HG02763 (cell line): ENCODE data around the gene ABCA7.

Experiments used
- ATAC-seq: cut with Tn5 transposase; IDR thresholded peaks from one replicate; pipeline ENCODE4 v1.9.1; 2021; ENCODE audit warnings: mild to moderate bottlenecking, moderate library complexity; ENCODE audit not compliant: unreplicated experiment

ABCA7 gene

DNA sequence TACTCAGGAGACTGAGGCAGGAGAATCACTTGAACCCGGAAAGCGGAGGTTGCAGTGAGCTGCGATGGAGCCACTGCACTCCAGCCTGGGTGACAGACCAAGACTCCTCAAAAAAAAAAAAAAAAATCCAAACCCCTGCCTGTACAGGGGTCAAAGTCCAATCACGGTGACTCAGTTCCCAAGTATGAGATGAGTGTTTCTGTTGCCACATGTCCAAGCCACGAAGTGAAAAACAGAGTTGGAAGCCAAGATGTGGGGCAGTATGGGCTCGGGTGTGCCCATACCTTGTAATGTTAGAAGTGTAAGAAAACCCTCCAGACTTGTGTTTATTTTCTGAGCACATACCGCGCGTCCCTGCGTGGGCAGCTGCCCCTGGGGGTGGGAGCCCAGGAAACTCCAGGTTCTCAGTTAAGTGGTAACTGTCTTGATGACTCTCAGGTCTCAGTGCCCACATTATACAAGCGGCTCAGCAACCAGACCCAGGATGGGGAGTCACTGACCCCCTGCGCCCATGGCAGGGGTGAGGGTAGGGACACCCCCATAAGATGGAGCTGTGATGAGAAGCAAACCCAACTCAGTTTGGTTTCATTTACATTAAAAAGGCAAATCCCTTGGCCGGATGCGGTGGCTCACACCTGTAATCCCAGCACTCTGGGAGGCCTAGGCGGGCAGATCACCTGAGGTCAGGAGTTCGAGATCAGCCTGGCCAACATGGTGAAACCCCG is 62.7 kb downstream of the ABCA7 start:
- no peak for ATAC-seq

DNA sequence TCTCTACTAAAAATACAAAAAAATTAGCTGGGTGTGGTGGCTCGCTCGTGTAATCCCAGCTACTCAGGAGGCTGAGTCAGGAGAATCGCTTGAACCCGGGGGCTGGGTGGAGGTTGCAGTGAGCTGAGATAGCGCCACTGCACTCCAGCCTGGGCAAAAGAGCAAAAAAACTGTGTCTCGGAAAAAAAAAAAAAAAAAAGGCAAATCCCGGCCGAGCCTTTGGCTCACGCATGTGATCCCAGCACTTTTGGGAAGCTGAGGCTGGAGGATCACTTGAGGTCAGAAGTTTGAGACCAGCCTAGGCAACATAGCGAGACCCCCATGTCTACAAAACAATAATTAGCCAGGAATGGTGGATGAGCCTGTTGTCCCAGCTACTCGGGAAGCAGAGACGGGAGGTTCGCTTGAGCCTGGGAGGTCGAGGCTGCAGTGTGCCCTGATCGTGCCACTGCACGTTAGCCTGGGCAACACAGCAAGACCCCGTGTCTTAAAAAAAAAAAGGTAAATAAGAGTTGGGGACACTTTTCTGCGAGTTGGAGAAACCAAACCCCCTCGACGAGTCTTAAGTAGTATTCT is 63.3 kb downstream of the ABCA7 start:
- ATAC-seq = no peak

GRCh38 chr19:1103708-1104310 is 63.9 kb downstream of the ABCA7 start, which contains the start of gene GPX4:
TSS of gene GPX4 (plus strand) at chr19:1103994. CDS start at chr19:1104044, 50 bp downstream.
- ATAC-seq = peak; percentile 70

DNA sequence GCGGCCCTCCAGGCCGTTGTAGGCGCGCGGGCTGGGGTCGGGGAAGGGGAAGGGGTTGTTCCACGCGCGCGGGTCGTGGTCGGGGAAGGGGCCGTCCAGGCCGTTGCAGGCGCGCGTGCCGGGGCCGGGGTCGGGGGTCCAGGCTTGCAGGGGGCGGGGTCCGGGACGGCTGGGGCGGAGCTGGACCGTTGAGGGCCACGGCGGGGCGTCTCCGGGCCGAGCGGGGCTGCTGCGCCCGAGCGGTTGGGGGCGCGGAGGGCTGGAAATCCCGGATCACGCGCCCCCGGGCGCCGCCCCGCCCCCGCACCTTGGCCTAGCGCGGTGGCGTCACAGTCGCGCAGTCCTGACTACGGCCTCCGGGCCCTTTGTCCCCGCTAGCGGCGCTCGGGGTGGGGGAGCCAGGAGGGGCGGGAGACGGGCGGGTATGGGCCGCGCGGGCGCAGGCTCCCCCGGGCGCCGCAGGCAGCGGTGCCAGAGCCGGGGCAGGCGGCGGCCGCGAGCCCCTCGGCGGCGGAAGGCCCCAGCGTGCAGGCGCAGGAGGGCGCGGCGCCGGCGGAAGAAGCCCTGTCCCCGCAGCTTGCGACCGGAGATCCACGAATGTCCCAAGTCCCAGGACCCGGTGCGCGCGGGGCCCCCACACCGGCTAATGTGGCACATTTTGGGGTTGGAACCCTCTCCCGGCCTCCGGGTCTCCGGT is 64.6 kb downstream of the ABCA7 start:
- peak; percentile 24 for ATAC-seq

- no peak for ATAC-seq
Observed at GRCh38 chr19:1105008-1105872, 65.3 kb downstream of the ABCA7 start.

GRCh38 chr19:1105873-1106840 is 66.2 kb downstream of the ABCA7 start:
- no peak for ATAC-seq

GRCh38 chr19:1106841-1107660 is 67.1 kb downstream of the ABCA7 start:
- ATAC-seq = no peak

DNA sequence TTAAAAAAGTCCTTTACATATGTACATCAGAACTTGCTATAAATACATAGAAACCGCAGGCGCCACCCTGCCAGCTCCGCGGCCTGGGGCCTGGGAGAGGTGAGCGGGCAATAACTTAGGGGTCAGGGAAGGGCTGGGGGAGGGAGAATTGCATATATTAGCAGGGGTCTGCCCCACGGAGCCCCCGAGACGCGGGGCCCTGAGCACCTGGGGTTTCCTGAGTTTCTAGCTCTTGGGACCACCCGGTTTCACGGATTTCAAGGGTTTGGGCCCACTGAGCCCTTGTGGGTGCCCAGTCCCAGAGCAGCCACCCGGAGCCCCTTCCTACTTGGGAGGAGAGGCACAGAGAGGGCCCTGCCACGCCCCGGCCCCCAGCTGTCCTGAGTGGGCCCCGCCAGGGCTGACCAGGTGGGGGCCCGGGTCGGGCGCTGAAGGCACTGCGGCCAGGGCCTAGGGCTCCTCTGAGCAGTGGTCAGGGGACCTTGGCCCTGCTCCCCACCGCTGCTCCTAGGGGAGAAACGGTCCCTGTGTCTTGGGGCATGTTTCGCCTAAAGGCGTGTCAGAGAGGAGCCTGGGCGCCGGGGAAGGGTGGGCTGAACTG is 67.9 kb downstream of the ABCA7 start:
- ATAC-seq = no peak

DNA sequence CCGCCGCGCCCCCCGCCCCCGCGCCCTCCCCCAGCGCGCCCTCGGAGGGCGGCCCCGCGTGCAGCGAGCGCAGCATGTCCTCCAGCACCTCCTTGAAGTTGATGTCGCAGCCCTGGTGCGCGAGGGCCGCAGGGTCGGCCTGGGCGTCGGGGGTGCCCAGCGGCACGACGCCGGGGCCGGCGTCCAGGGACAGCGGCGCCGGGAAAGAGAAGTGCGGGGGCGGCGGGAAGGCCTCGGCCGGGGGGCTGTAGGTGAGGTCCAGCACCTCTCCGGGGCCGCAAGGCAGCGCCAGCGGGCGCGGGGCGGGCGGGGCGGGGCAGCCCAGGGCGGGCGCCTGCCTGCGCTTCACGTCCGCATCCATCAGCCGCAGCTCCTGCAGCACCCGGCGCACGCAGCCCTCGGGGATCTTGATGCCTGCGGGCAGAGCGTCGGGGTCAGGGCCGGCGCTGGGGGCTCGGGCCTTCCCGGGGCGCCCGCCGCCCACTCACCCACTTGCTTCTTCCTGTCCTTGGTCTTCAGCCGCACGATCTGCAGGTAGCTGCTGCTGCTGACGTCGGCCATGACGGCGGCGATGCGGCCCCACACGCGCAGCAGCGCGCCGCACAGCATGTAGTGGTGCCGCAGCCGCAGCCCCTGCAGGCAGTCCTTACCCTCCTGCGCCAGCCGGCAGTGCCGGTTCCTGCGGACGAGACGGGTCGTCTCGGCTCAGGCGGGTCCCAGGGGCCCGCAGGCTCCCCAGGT is 68.6 kb downstream of the ABCA7 start:
- no peak for ATAC-seq

DNA sequence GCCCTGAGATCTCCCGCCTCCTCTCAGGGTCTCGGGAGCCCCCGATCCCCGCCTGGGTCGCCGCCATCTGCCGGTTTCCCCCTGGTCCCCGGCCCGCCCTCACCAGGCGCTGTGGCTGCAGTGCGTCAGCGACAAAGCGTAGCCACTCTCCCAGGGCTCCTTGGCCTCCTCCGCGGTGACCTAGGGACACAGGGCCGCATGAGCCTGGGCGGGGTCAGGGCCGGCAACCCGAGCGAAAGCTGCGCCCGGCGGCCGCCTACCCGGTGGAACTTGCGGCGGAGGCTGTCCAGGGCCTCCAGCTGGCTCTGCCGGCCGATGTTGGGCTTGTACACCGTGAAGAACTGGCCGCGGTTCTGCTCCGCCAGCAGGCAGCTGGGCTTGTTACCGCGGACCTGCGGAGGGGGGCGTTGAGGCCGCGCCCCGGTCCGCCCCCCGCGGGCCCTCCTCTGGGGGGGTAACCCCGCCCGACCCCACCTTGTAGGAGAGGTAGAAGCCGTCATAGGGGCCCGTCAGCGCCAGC is 69.2 kb downstream of the ABCA7 start:
- ATAC-seq = no peak

DNA sequence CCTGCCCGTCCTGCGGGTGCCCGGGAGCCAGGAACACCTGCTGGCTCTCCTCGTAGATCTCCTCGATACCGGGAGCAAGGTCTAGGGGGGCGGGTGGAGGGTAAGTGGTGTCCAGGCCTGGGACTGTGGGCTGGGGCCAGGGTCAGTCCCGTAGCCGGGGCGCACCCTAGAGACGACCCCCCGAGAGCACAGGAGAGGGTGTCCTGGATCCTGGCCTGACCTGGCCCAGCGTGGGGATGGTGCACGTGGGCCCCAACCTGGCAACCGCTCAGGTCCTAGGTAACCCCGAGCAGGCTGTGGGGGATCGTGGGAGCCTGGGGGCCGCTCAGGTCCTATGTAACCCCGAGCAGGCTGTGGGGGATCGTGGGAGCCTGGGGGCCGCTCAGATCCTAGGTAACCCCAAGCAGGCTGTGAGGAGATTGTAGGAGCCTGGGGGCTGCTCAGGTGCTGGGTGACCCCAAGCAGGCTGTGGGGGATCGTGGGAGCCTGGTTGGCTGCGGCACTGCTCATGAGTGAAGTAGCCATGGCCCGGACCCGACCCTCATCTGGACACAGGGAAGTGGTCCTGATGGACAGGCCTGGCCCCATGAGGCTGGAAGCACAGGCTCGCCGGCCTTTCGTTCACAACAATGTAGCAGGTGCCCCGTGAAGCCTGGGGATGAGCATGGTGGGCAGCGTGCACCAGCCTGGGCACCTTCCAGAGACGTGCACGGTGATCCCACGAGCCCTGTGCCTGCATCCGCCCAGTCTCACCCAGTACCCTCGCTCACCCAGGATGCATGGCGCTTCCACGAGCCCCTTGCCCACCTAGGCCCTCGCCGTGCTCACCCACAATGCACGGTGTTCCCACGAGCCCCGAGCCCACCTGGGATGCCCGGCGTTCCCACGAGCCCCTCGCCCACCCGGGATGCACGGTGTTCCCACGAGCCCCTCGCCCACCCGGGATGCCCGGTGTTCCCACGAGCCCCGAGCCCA is 70.1 kb downstream of the ABCA7 start:
- no peak for ATAC-seq

DNA sequence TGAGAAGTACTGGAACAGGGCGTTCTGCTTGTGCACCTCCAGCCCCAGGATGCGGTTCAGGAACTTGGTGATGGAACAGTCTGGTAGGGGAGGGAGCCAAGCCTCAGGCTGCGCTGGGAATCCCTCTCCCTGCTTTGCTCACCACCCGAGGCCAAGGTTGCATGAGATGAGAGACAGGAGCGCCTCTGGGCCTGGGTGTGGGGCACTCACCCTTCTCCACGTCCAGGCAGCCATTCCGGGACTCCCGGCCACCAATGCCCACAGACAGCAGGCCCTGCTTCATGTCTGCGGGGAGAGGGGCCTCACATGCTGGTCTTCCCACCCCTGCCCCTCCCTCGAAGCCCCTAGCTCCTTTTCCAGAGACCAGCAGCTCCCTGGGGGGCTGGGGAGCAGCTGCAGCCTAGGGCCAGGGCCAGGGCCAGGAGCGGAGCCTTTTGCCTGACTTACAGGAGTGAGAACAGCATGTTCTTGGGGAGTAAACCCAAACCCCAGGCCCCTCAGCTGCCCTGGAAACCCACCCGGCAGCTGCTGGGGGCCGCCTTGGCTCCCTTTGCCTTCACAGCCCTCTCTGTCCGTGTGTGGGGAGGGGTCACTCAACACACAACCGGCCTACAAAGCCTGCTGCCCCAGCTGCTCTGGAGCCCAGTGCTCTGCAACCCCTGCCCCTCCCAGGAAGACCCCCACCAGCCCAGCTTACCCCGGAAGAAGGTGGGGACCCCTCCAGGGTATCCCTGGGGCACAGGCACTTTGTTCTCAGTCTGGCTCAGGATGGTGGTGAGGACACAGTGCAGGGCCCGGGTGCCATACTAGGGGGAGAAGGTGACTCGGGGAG is 71.1 kb downstream of the ABCA7 start:
- no peak for ATAC-seq

DNA sequence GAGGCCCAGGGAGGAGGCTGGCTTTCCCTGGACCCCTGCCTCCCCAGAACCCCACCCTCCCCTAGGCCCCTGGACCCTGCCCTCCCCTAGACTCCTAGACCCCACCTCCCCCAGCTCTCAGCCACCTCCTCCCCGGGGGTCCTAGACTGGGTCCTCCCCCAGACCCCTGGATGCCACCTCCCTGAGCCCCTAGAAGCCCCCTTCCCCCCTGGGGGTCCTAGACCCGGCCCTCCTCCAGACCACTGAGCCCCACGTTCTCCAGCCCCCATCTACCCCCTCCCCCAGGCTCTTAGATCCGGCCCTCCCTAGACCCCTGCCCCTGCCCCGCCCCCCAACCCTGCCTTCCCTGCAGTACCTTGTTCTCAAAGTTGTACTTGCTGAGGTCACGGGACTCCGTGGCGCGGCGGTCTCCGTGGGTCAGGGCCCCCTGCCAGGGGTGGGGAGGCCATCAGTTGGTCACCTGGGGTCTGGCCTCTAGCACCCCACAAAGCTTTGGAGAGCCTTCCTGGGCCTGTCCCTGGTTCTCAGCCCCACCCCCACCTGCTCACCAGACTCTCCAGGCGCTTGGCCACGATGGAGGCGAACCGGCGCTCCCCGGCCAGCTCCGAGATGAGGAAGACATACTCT is 71.8 kb downstream of the ABCA7 start:
- ATAC-seq = no peak

DNA sequence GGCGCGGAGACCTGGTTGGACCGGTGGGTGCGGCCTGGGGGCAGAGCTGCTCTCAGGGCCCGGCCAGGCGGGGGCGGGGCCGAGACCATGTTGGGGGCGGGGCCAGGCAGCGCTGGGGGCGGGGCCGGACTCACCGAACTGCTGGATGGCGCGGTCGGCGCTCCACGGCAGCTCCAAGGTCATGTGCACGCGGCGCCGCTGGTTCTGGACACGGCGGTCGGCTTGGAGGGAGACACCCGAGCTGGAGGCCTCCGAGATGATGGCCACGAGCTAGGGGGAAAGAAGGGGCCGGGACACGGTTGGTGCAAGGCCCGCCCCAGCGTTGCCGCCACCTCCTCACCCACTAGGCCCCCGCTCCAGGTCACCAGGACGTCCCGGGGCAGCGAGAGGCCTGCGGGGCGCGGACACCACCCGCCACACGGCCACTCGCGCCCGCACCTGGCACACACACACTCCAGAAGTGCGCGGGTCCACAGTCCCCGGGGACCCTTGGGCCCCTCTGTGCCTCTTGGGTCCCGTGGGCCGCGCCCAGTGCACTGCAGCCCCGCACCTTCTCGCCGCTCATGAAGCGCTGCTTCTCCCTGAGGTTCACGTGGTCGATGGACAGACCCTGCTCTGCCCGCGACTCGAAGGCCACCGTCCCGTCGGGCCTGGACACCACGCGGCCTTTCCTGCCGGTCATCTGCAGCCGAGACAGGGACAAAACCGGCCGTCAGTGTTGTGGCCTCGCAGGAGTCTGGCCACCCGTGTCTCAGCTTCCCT is 72.5 kb downstream of the ABCA7 start:
- ATAC-seq = no peak
